DOHH2 (cell line): ENCODE measurements around the gene EDN3.

Source experiments
- H3F3A ChIP-seq: fragments of 200-600 bp; sonication (generic), shearing (Covaris generic); 2 replicates; pipeline ENCODE4 v1.6.0; 2016; ENCODE audit warnings: antibody characterized with exemption, mild to moderate bottlenecking; ENCODE audit not compliant: control insufficient read depth, insufficient read depth
- H3K27ac ChIP-seq: fragments of 200-600 bp; sonication (generic); 2 replicates; pipeline ENCODE4 v1.5.1; 2014; ENCODE audit warnings: low read depth, mild to moderate bottlenecking, low read length, moderate library complexity
- H3K27me3 ChIP-seq: fragments of 200-600 bp; sonication (generic); 2 replicates; pipeline ENCODE4 v1.6.1; 2014; ENCODE audit warnings: mild to moderate bottlenecking, low read length, mixed read lengths; ENCODE audit not compliant: control insufficient read depth
- H3K36me3 ChIP-seq: fragments of 200-600 bp; sonication (generic); 2 replicates; pipeline ENCODE4 v1.6.1; 2014; ENCODE audit warnings: mild to moderate bottlenecking, low read length, moderate library complexity, mixed read lengths; ENCODE audit not compliant: control insufficient read depth
- H3K4me1 ChIP-seq: fragments of 200-600 bp; sonication (generic); 2 replicates; pipeline ENCODE4 v1.6.1; 2014; ENCODE audit warnings: mild to moderate bottlenecking, low read length, mixed read lengths; ENCODE audit not compliant: control insufficient read depth
- H3K4me2 ChIP-seq: fragments of 200-600 bp; sonication (generic); 2 replicates; pipeline ENCODE4 v1.6.0; 2014; ENCODE audit warnings: mild to moderate bottlenecking, low read length, moderate library complexity
- H3K4me3 ChIP-seq: fragments of 200-600 bp; sonication (generic); 2 replicates; pipeline ENCODE4 v1.5.1; 2014; ENCODE audit warnings: mild to moderate bottlenecking, low read length, mixed read lengths
- H3K79me2 ChIP-seq: fragments of 200-600 bp; sonication (generic); 2 replicates; pipeline ENCODE4 v1.6.1; 2014; ENCODE audit warnings: mild to moderate bottlenecking, low read length, mixed read lengths; ENCODE audit not compliant: control insufficient read depth
- H3K9me2 ChIP-seq: fragments of 200-600 bp; sonication (generic); replicated peaks from 2 replicates; pipeline ENCODE4 v1.6.1; 2014; ENCODE audit warnings: mild to moderate bottlenecking, low read length, mixed read lengths; ENCODE audit not compliant: control insufficient read depth
- H3K9me3 ChIP-seq: fragments of 200-600 bp; sonication (generic); 2 replicates; pipeline ENCODE4 v1.6.1; 2014; ENCODE audit warnings: antibody characterized with exemption, low read length, mixed read lengths; ENCODE audit not compliant: control insufficient read depth, insufficient read depth
- H4K20me1 ChIP-seq: fragments of 200-600 bp; sonication (generic); 2 replicates; pipeline ENCODE4 v1.6.0; 2014; ENCODE audit warnings: low read depth, mild to moderate bottlenecking, antibody characterized with exemption, low read length, moderate library complexity; ENCODE audit not compliant: control insufficient read depth, insufficient read depth
- CTCF ChIP-seq: fragments of 200-600 bp; sonication (generic); IDR thresholded peaks from one replicate; pipeline ENCODE4 v1.5.1; 2014; ENCODE audit warnings: antibody characterized with exemption, mild to moderate bottlenecking, low read depth, low read length; ENCODE audit not compliant: poor library complexity, severe bottlenecking
- EZH2phosphoT487 ChIP-seq: fragments of 200-600 bp; sonication (generic); IDR thresholded peaks from 2 replicates; pipeline ENCODE4 v1.6.1; 2017; ENCODE audit warnings: borderline replicate concordance, mild to moderate bottlenecking, antibody characterized with exemption, low read length, moderate library complexity, mixed read lengths

The EDN3 gene

DNA sequence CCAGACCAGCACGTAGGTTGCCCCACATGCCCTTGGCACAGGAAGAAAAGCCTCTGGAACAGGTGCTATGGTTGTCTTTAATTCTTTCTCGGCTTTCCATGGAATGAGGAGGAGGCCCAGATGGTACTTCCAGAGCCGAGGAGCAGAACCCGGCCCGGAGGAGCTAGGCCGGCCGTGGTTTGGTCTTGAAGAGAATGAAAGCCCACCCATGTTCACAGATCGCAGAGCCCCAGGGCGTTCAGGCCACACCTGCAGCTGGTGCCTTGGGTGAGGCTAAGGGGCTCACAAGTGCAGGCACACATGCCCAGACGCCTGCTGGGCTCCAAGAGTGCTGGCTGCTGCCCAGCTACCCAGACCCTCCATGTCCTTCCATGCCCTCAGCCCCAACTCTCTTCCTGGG, 20.0 kb downstream of the EDN3 start:
- no peaks in the 10 kb centered on the region for H3K79me2 ChIP-seq
- no peak for TF ChIP-seq EZH2phosphoT487
- no peak for TF ChIP-seq CTCF
- no peak overlapping the region for H3K4me2 ChIP-seq
- H3K27ac ChIP-seq: no peak overlapping the region
- H3K36me3 ChIP-seq: no peaks in the 10 kb centered on the region
- H3K4me3 ChIP-seq: no peak overlapping the region
- no peaks in the 10 kb centered on the region for H3K4me1 ChIP-seq
- no peaks in the 10 kb centered on the region for H3K9me3 ChIP-seq
- H3K9me2 ChIP-seq: no peaks in the 10 kb centered on the region
- no peaks in the 10 kb centered on the region for H4K20me1 ChIP-seq
- peaks cover 13% of the 10 kb centered on the region for H3K27me3 ChIP-seq
- H3F3A ChIP-seq: no peaks in the 10 kb centered on the region

- Histone ChIP-seq H3K9me3 (no peaks in the 10 kb centered on the region), H3K9me2 (no peaks in the 10 kb centered on the region), H3K4me3 (no peak overlapping the region), H3K79me2 (no peaks in the 10 kb centered on the region), H4K20me1 (no peaks in the 10 kb centered on the region), H3K4me1 (no peaks in the 10 kb centered on the region), H3K27me3 (peaks cover 15% of the 10 kb centered on the region), H3K36me3 (no peaks in the 10 kb centered on the region), H3K27ac (no peak overlapping the region), H3F3A (no peaks in the 10 kb centered on the region), H3K4me2 (no peak overlapping the region)
- TF ChIP-seq CTCF (no peak), EZH2phosphoT487 (no peak)
These were observed 20.6 kb downstream of the EDN3 start for GRCh38 chr20:59320854-59321647.

DNA sequence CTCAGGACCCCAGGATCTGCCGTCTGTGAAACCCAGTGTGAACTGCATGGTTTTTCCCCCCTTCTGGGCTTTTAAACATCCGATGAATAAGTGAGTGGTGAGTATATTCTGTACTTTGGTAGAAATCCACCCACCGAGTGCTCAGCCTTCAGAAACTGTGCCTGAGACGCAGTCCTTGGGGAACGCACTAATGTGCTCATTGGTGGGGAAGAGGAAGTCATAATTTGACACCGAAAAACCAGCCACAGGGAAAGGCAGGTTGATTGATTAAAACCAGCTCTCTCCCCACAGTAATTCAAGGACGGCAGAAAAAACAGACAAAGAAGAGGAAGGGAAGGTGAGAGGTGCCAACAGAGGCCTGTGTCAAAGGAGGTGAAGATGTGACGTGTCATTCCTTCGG, 21.7 kb downstream of the EDN3 start:
- Histone ChIP-seq H3K4me2 (no peak overlapping the region), H3K36me3 (no peaks in the 10 kb centered on the region), H3K4me1 (no peaks in the 10 kb centered on the region), H3K79me2 (no peaks in the 10 kb centered on the region), H3K27me3 (peaks cover 15% of the 10 kb centered on the region), H3K9me3 (no peaks in the 10 kb centered on the region), H3K4me3 (no peak overlapping the region), H4K20me1 (no peaks in the 10 kb centered on the region), H3K27ac (no peak overlapping the region), H3K9me2 (no peaks in the 10 kb centered on the region), H3F3A (no peaks in the 10 kb centered on the region)
- TF ChIP-seq CTCF: no peak
